HUDEP-2 (cell line): ENCODE data around the gene EPS15.
"Not testable (repeated sequence)": the region's sequence is repeated elsewhere in the genome, so short reads cannot be mapped to it uniquely, and the experiment has no call there.

Experiments
- DNase-seq, 76 experiments: peaks; one replicate each; lab custom pipeline; 2025; ENCODE audit not compliant: unreplicated experiment in 76 of 76; lab: John Stamatoyannopoulos, UW

Gene EPS15

DNA sequence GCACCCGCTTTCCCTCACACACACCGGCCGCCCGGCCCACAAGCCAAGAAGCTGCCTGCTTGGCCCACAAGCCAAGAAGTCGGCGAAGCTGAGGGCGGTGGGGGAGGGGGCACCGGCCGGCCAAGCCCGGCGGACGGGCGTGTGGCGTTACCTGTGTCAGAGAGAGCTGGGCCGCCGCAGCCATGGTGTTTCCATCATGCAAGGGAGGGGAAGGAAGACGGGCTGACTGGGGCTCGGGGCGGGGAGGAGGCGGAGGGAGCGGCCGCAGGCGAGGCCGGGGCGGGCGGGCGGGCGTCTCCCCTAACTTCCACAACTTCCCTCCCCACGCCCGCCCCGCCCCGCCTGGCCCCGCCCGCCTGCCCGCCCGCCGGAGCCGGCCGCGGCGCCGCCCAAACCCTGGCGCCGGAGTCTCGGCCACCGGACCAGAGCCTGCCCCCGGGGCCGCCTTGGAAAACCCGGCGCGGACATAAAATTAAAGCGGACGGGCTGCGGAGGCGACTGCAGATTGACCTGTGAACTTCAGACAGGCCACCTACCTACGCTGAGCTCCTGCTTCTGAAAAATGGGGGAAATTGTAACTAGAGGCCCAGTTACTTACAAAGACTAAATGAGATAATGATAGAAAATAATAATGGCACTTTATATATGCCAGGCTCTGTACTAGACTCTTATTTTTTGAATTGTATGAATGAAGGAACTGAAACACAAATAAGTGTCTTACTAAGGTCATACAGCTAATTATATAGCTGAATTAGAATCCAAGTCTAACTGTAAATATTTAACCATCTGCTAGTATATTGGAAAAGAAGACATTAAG is at the start of gene EPS15:
Gene EPS15 (minus strand): TSS at position 219 of the 817 bp plus-strand sequence. CDS start 35 bp downstream, at position 184.
- peak in 74 of 76 experiments; percentile 38 to 94 (median 85) for DNase-seq

- no peak for DNase-seq
These were observed 49.3 kb upstream of the EPS15 start for GRCh38 chr1:51568231-51568935.

DNA sequence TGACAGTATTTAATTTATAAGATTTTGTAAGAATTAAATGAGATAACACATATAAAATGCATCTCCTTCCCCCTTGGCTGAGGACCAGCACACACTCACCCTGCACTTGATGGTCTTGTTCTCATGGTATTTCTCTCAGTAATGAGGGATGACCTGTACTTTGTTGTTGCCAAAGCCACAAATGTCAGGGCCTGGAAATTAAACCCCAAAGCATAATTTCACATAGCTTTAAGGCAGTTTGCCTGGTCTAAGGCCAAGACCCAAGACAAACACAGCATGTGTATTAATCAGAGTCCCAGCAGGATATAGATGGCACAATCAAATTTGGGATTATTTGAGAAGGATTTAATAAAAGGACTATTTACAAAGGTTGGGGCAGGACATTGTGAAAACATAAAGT is 48.6 kb upstream of the EPS15 start:
- no peak for DNase-seq

DNA sequence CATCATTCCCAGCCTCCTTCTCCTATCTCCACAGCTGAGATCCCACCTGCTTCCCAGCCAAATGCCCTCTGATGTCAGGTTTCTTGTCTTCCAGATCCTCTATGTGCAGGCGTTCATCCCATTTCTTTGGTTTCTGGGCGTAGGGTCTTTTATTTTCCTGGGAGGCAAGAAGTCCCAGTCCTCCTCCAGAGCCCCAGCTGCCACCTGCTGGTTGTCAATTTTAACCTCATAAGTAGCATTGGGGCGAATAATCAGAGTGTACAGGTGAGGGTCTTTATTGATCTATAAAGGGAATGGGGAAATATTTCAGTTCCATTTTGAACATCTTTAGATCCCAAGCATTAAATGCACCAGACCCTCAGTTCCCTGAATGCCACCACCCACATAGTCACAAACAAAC is 47.2 kb upstream of the EPS15 start:
- no peak for DNase-seq

- DNase-seq, result peak in 4 of 76 experiments; percentile 5 to 17 (median 10)
These were observed 45.9 kb upstream of the EPS15 start for GRCh38 chr1:51565009-51565408.

GRCh38 chr1:51564124-51564523 is 45.1 kb upstream of the EPS15 start:
- DNase-seq, result no peak

GRCh38 chr1:51561702-51562101 is 42.6 kb upstream of the EPS15 start:
- no peak for DNase-seq

DNA sequence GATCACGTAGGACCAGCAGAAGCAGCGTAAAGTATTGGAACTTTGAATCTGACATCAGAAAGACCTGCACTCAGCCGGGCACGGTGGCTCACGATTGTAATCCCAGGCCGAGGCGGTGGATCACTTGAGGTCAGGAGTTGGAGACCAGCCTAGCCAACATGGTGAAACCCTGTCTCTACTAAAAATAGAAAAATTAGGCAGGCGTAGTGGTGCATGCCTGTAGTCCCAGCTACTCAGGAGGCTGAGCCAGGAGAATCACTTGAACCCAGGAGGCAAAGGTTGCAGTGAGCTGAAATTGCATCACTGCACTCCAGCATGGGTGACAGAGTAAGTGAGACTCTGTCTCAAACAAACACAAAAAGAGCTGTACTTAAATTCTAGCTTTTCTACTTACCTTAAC is 41.8 kb upstream of the EPS15 start:
- DNase-seq, result not testable (repeated sequence)

- no peak for DNase-seq
These were observed 41.0 kb upstream of the EPS15 start for GRCh38 chr1:51560034-51560433.

DNA sequence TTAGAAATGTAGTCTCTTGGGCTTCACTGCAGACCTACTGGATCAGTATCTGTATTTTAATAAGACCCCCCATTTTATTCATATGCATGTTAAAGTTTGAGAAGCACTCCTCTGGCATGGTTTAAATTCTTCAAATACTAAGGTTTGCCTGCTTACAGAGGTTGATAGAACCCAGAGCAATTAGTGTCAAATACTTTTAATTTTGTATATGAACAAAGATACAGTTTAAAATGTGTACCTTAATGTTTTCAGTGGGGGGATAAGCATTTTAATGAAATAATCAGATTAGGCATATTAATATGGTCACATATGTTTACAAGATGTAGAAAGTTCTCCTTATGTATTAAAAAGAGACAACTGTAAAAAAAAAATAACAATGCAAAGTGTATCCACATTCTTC is 40.4 kb upstream of the EPS15 start:
- DNase-seq, result no peak

GRCh38 chr1:51559064-51559500 is 40.0 kb upstream of the EPS15 start:
- DNase-seq, result no peak

DNA sequence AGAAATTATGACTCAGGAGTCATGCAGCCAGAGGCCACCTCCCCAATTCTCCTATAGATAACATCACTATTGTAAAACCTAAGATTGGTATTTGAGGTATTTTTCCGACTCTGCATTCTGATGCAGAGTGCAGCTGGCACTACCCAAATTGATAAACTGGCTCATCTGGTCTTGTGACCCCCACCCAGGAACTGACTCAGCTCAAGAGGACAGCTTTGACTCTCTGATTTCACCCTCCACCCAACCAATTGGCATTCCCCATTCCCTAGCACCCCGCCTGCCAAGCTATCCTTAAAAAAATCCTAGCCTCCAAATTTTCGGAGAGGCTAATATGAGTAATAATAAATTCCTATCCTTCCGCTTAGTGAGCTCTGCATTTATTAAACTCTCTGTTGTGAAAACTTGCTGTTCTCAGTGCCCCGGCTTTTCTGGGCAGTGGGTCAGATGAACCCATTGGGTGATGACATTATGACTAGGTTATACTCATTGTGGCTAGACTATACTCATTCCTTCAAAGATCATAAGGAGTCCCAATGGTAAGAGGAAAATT is 39.4 kb upstream of the EPS15 start:
- peak in 7 of 76 experiments; percentile 10 to 28 (median 20) for DNase-seq

DNA sequence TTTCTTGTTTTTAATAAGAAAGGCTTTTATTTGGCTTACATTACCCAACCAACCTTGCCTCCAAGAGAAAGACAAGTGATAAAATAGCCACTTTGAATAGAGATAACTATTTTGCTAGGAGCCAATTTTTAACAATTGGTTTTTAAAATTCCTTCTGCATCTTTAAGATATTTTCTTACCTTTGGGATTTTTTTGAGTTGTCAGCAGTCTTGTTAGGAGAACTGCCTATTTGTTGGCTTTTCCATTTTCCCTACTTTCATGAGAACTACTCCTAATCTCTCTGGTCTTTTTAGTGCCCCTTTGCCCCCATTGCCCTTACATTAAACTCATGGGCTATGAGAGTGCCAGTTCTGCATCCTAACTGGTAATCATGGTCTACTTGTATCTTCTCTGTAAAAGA is 38.1 kb upstream of the EPS15 start:
- no peak for DNase-seq

- DNase-seq, result no peak
These were observed 37.0 kb upstream of the EPS15 start for GRCh38 chr1:51555866-51556619.

DNA sequence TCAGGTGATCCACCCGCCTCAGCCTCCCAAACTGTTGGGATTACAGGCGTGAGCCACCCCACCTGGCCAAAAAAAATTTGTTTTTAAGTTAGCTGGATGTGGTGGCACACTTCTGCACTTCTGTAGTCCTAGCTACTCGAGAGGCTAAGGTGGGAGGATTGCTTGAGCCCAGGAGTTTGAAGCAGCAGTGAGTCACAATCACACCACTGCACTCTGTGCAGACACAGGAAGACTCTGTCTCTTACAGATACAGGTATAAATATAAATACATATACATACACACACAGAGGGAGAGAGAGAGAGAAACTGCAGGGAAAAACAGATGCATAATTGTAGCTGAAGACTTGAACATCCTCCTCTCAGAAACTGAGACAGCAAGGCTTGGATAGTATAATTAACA is 34.8 kb upstream of the EPS15 start:
- no peak for DNase-seq

GRCh38 chr1:51552929-51553807 is 34.1 kb upstream of the EPS15 start:
- DNase-seq, result no peak

GRCh38 chr1:51551848-51552296 is 32.8 kb upstream of the EPS15 start:
- DNase-seq, result no peak

- no peak for DNase-seq
These were observed 32.0 kb upstream of the EPS15 start for GRCh38 chr1:51551081-51551480.

DNA sequence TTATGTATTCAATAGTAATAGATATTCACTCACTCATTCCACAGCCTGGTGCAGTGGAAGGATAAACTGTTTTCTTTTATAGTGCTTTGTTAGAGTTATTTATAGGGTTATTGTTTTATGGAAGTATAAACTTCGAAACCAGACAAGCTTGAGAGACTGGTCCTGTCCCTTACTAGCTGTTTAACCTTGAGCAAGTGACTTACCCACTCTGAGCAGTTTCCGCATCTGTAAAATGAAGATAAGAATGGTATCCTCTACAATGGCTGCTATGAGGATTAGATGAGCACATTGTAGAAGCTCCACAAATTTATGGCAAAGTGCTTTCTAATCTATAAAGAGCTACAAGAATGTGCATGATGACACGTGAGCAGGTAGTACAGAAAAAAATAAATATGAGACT is 30.8 kb upstream of the EPS15 start:
- peak in 3 of 76 experiments; percentile 8 to 15 (median 9) for DNase-seq
